K562 (cell line): ENCODE data around the gene ZC3H10. TPM values are rescaled to one million over a fixed set of nuclear protein-coding genes. Genes with fewer than 3 reads are reported as not detected.

Source experiments
- BCOR ChIP-seq: fragments of 450-650 bp; IDR thresholded peaks from 2 replicates; pipeline ENCODE4 v1.6.1; 2016
- HDAC3 ChIP-seq: fragments of 450-650 bp; IDR thresholded peaks from 2 replicates; pipeline ENCODE4 v1.6.1; 2018; ENCODE audit warnings: borderline replicate concordance, mild to moderate bottlenecking, moderate library complexity; ENCODE audit not compliant: partially characterized antibody
- NBN ChIP-seq: fragments of 450-650 bp; IDR thresholded peaks from 2 replicates; pipeline ENCODE4 v1.6.1; 2016; ENCODE audit warnings: low read depth, mild to moderate bottlenecking
- NFATC3 ChIP-seq: fragments of 450-650 bp; IDR thresholded peaks from 2 replicates; pipeline ENCODE4 v1.6.1; 2017; ENCODE audit warnings: mild to moderate bottlenecking
- PYGO2 ChIP-seq: fragments of 450-650 bp; IDR thresholded peaks from 2 replicates; pipeline ENCODE4 v1.6.1; 2016; ENCODE audit warnings: mild to moderate bottlenecking, missing genetic modification characterization, moderate library complexity, missing compliant biosample characterization
- RBM17 ChIP-seq: fragments of 200-400 bp; formaldehyde crosslinking; IDR thresholded peaks from 2 replicates; pipeline ENCODE4 v1.6.1; 2017; ENCODE audit warnings: low read depth, mild to moderate bottlenecking, low read length, borderline replicate concordance
- SP2 ChIP-seq: IDR thresholded peaks from 2 replicates; pipeline ENCODE4 v1.6.1; 2011; ENCODE audit warnings: mild to moderate bottlenecking, low read depth, low read length, moderate library complexity; ENCODE audit not compliant: poor library complexity, severe bottlenecking; ENCODE audit errors: extremely low read depth
- SRSF7 ChIP-seq: fragments of 200-400 bp; formaldehyde crosslinking; optimal IDR thresholded peaks from 2 replicates; pipeline ENCODE3; 2017; ENCODE audit warnings: mild to moderate bottlenecking, low read depth, low read length
- TCF3 ChIP-seq: sonication (generic); formaldehyde crosslinking; IDR thresholded peaks from 2 replicates; pipeline ENCODE4 v1.4.0; 2020; ENCODE audit warnings: mild to moderate bottlenecking, missing genetic modification reagents
- TCF7L2 ChIP-seq: fragments of 150-350 bp; IDR thresholded peaks from 2 replicates; pipeline ENCODE4 v1.6.1; 2016; ENCODE audit warnings: low read depth, mild to moderate bottlenecking, low read length, moderate library complexity
- ZNF311 ChIP-seq: fragments of 250-450 bp; sonication (Bioruptor Pico); IDR thresholded peaks from 2 replicates; pipeline ENCODE4 v1.4.0; 2020; ENCODE audit warnings: mild to moderate bottlenecking, moderate library complexity
- ZNF431 ChIP-seq: sonication (generic); formaldehyde crosslinking; IDR thresholded peaks from 2 replicates; pipeline ENCODE4 v1.8.0; 2022; ENCODE audit warnings: mild to moderate bottlenecking, missing genetic modification reagents
- ZNF57 ChIP-seq: fragments of 450-650 bp; formaldehyde crosslinking; IDR thresholded peaks from 2 replicates; pipeline ENCODE4 v1.4.0; 2020; ENCODE audit warnings: mild to moderate bottlenecking, moderate library complexity
- ZNF707 ChIP-seq: fragments of 250-450 bp; sonication (Bioruptor Pico); conservative IDR thresholded peaks from 2 replicates; pipeline ENCODE4 v1.8.0; 2022; ENCODE audit warnings: inconsistent platforms, mild to moderate bottlenecking, moderate library complexity
- polyA plus RNA-seq, 8 experiments: library from polyadenylated mRNA; depleted of rRNA in 4 of 8; stranded (reverse) in 5 of 8; unstranded in 3 of 8; fragments of >200 nt; fragmentation: Nextera tagmentation in 2 of 8; fragmentation: Illumina TruSeq in 1 of 8; extraction: Ambion mirVana in 2 of 8; extraction: Trizol in 1 of 8; gene quantifications; 2 replicates each; pipeline versions ENCODE4 v1.2.1 to v1.2.3, GENCODE V29; 2011 to 2014; ENCODE audit warnings: inconsistent platforms in 1 of 8, missing spikeins in 1 of 8
- total RNA-seq, 7 experiments: library from RNA; depleted of rRNA in 6 of 7; stranded (reverse); fragments of >200 nt in 6 of 7; fragmentation: Illumina TruSeq in 2 of 7; extraction: Trizol in 2 of 7; gene quantifications; 2 replicates each; pipeline versions ENCODE4 v1.2.1 to v1.2.3, GENCODE V29; 2011 to 2021; ENCODE audit warnings: low replicate concordance in 1 of 7
- TF ChIP-seq, protein P1 (sequence below): fragments of 450-650 bp; formaldehyde crosslinking; IDR thresholded peaks from 2 replicates; pipeline ENCODE4 v1.4.0; 2022; ENCODE audit warnings: missing genetic modification characterization
- TF ChIP-seq, protein P2 (sequence below): fragments of 250-450 bp; sonication (Bioruptor Pico); IDR thresholded peaks from 2 replicates; pipeline ENCODE4 v1.4.0; 2020; ENCODE audit warnings: mild to moderate bottlenecking, moderate library complexity, borderline replicate concordance
- TF ChIP-seq, protein P3 (sequence below): sonication (generic); formaldehyde crosslinking; IDR thresholded peaks from 2 replicates; pipeline ENCODE4 v1.9.0; 2022; ENCODE audit warnings: mild to moderate bottlenecking, missing genetic modification reagents
- TF ChIP-seq, protein P4 (sequence below): fragments of 250-450 bp; sonication (Bioruptor Pico); IDR thresholded peaks from 2 replicates; pipeline ENCODE4 v1.5.0; 2022; ENCODE audit warnings: mild to moderate bottlenecking

The ZC3H10 gene
- total and polyA plus RNA-seq, 9 of the 15 experiments (the other 6 are each of a cell fraction or from before 2014, with no cell fraction given), result 0.31 to 4.1 (median 1.6) TPM

DNA sequence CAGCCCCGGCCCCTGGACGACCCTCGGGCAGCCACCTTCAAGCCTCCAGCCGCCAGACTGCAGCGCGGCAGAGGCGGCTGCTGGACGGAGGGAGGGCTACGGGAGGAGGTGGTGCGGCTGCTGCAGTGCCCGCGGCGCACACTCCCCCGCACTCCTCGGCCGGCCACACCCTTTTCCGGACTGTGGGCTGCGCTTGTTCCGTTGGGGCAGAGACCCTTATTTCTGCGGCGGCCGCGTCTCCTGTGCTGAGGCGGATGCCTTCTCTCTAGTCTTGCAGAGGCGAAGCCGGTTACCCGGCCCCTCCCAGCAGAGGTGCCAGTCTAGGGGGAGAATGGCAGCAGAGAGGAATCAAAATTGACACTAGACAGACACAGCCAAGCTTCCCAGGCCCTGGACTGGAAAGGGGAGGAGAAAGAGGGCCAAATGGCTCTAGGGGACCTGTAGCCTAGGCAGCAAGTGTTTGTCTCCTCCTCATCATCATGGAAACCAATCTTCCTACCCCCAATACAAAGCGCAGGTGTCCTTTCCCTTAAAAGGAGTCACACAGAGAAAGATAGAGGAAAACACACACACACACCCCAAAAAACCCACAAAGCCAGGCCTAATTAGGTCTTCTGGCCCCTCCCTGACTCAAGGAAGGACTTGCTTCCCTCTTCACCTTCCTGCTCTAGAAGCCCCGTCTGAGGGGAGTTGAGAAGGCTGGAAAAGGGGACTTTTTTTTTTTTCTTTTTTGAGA is 11.3 kb downstream of the ZC3H10 start (continued):
- TF ChIP-seq, protein P1, sequence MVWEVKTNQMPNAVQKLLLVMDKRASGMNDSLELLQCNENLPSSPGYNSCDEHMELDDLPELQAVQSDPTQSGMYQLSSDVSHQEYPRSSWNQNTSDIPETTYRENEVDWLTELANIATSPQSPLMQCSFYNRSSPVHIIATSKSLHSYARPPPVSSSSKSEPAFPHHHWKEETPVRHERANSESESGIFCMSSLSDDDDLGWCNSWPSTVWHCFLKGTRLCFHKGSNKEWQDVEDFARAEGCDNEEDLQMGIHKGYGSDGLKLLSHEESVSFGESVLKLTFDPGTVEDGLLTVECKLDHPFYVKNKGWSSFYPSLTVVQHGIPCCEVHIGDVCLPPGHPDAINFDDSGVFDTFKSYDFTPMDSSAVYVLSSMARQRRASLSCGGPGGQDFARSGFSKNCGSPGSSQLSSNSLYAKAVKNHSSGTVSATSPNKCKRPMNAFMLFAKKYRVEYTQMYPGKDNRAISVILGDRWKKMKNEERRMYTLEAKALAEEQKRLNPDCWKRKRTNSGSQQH (CRISPR knock-in tag), result no peak
- TF ChIP-seq NFATC3, result no peak
- 0 out of 2 replicates have a peak, but pooled peaks have one; percentile 10 for TF ChIP-seq ZNF707 (CRISPR knock-in tag)
- no peak for TF ChIP-seq RBM17
- peak; percentile 61 for TF ChIP-seq BCOR
- TF ChIP-seq ZNF311, result no peak
- TF ChIP-seq, protein P2, sequence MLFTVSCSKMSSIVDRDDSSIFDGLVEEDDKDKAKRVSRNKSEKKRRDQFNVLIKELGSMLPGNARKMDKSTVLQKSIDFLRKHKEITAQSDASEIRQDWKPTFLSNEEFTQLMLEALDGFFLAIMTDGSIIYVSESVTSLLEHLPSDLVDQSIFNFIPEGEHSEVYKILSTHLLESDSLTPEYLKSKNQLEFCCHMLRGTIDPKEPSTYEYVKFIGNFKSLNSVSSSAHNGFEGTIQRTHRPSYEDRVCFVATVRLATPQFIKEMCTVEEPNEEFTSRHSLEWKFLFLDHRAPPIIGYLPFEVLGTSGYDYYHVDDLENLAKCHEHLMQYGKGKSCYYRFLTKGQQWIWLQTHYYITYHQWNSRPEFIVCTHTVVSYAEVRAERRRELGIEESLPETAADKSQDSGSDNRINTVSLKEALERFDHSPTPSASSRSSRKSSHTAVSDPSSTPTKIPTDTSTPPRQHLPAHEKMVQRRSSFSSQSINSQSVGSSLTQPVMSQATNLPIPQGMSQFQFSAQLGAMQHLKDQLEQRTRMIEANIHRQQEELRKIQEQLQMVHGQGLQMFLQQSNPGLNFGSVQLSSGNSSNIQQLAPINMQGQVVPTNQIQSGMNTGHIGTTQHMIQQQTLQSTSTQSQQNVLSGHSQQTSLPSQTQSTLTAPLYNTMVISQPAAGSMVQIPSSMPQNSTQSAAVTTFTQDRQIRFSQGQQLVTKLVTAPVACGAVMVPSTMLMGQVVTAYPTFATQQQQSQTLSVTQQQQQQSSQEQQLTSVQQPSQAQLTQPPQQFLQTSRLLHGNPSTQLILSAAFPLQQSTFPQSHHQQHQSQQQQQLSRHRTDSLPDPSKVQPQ, result no peak
- no peak for TF ChIP-seq TCF7L2
- TF ChIP-seq, protein P3, sequence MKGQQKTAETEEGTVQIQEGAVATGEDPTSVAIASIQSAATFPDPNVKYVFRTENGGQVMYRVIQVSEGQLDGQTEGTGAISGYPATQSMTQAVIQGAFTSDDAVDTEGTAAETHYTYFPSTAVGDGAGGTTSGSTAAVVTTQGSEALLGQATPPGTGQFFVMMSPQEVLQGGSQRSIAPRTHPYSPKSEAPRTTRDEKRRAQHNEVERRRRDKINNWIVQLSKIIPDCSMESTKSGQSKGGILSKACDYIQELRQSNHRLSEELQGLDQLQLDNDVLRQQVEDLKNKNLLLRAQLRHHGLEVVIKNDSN (CRISPR knock-in tag), result no peak
- TF ChIP-seq HDAC3, result peak; percentile 70
- TF ChIP-seq PYGO2 (tag), result no peak
- TF ChIP-seq SP2, result no peak
- TF ChIP-seq ZNF57, result no peak
- TF ChIP-seq NBN, result peak; percentile 66; the same call in 1 of the 2 replicates
- TF ChIP-seq SRSF7, result no peak
- 0 out of 2 replicates have a peak, but pooled peaks have one; percentile 24 for TF ChIP-seq ZNF431 (CRISPR knock-in tag)
- TF ChIP-seq, protein P4, sequence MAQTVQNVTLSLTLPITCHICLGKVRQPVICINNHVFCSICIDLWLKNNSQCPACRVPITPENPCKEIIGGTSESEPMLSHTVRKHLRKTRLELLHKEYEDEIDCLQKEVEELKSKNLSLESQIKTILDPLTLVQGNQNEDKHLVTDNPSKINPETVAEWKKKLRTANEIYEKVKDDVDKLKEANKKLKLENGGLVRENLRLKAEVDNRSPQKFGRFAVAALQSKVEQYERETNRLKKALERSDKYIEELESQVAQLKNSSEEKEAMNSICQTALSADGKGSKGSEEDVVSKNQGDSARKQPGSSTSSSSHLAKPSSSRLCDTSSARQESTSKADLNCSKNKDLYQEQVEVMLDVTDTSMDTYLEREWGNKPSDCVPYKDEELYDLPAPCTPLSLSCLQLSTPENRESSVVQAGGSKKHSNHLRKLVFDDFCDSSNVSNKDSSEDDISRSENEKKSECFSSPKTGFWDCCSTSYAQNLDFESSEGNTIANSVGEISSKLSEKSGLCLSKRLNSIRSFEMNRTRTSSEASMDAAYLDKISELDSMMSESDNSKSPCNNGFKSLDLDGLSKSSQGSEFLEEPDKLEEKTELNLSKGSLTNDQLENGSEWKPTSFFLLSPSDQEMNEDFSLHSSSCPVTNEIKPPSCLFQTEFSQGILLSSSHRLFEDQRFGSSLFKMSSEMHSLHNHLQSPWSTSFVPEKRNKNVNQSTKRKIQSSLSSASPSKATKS (CRISPR knock-in tag), result no peak
- TF ChIP-seq TCF3 (CRISPR knock-in tag), result no peak; the same call in 1 of the 2 replicates
